ENCODE measurements around the gene ITGA7. TPM values are rescaled to one million over a fixed set of nuclear protein-coding genes. Genes with fewer than 3 reads are reported as not detected.

Gene ITGA7
- total and polyA plus RNA-seq, 3 donors from 2014 or later = 26.4 to 43.3 (median 30.6) TPM

GRCh38 chr12:55637467-55637866 is 70.2 kb downstream of the ITGA7 start:
- Histone ChIP-seq H3K4me1 (no peaks in the 10 kb centered on the region), H3K36me3 (ENCODE audit: low read depth, missing control alignments) (no peaks in the 10 kb centered on the region), H3K27me3 (no peaks in the 10 kb centered on the region), H3K9me3 (no peaks in the 10 kb centered on the region), H3K27ac (no peak overlapping the region), H3K4me3 (no peak overlapping the region)
- DNase-seq = no peak
- TF ChIP-seq CTCF (IDR thresholded peaks at IDR 0.05) (no peak), POLR2A (IDR thresholded peaks at IDR 0.05) (no peak)
- intact Hi-C loops (cut with DNase I; ENCODE audit: low total_unique reads) = no loop called here
- 94 to 96% methylated on average over 15 of the region's 15 CpGs for WGBS, 2 donors

- DNase-seq = no peak
- no peak within 1 kb of the TSS for H3K27ac ChIP-seq
- WGBS, 2 donors = 90 to 94% methylated on average over 6 of the region's 6 CpGs
- no peaks in the 10 kb centered on the region for H3K36me3 ChIP-seq (ENCODE audit: low read depth, missing control alignments)
- no peak for TF ChIP-seq POLR2A (IDR thresholded peaks at IDR 0.05)
- no peak for TF ChIP-seq CTCF (IDR thresholded peaks at IDR 0.05)
- intact Hi-C loops (cut with DNase I; ENCODE audit: low total_unique reads) = no loop called here
- H3K27me3 ChIP-seq = no peaks in the 10 kb centered on the region
- H3K9me3 ChIP-seq = no peaks in the 10 kb centered on the region
- H3K4me3 ChIP-seq = no peak within 1 kb of the TSS
- no peaks in the 10 kb centered on the region for H3K4me1 ChIP-seq
Observed at GRCh38 chr12:55636853-55637252, 70.9 kb downstream of the ITGA7 start, which contains the start of gene OR10P1. OR10P1 (plus strand) TSS chr12:55636892; CDS start chr12:55636892, 0 bp downstream.

- Histone ChIP-seq H3K27me3 (no peaks in the 10 kb centered on the region), H3K9me3 (no peaks in the 10 kb centered on the region), H3K27ac (no peak overlapping the region), H3K4me1 (no peaks in the 10 kb centered on the region), H3K4me3 (no peak overlapping the region), H3K36me3 (ENCODE audit: low read depth, missing control alignments) (no peaks in the 10 kb centered on the region)
- TF ChIP-seq CTCF (IDR thresholded peaks at IDR 0.05) = no peak
- no peak for TF ChIP-seq POLR2A (IDR thresholded peaks at IDR 0.05)
- intact Hi-C loops (cut with DNase I; ENCODE audit: low total_unique reads) = no loop called here
- 81% methylated on average over 6 of the region's 6 CpGs for WGBS, 2 donors
- DNase-seq = no peak
Observed at GRCh38 chr12:55636116-55636655, 71.5 kb downstream of the ITGA7 start.

Small RNAs within 50 kb of the gene (small RNA-seq; reads per million reads assigned to genes)
- gene AC009779.1 (0 reads per million in 2 donors), gene AC009779.5 (0 reads per million in 2 donors), gene RF00017 (0 reads per million in 2 donors)

Other genes starting within 250 kb of the ITGA7 start
- not detected for gene OR6C70, start 237.8 kb downstream of the ITGA7 start, total RNA-seq
- gene OR6C70, start 237.8 kb downstream of the ITGA7 start, polyA plus RNA-seq (ENCODE audit: insufficient read depth, low read depth, low replicate concordance) = not detected
- not detected for gene OR6C68, start 215.5 kb downstream of the ITGA7 start, total RNA-seq
- not detected for gene OR6C68, start 215.5 kb downstream of the ITGA7 start, polyA plus RNA-seq (ENCODE audit: insufficient read depth, low read depth, low replicate concordance)
- not detected for gene OR6C4, start 158.3 kb downstream of the ITGA7 start, total RNA-seq
- gene OR6C4, start 158.3 kb downstream of the ITGA7 start, polyA plus RNA-seq (ENCODE audit: insufficient read depth, low read depth, low replicate concordance) = not detected
- gene OR2AP1, start 135.4 kb downstream of the ITGA7 start, total RNA-seq = not detected
- not detected for gene OR2AP1, start 135.4 kb downstream of the ITGA7 start, polyA plus RNA-seq (ENCODE audit: insufficient read depth, low read depth, low replicate concordance)
- not detected for gene OR10P1, start 71.0 kb downstream of the ITGA7 start, total RNA-seq
- gene OR10P1, start 71.0 kb downstream of the ITGA7 start, polyA plus RNA-seq (ENCODE audit: insufficient read depth, low read depth, low replicate concordance) = not detected
- gene BLOC1S1, start 8.1 kb upstream of the ITGA7 start, total RNA-seq = 100 to 1,000 TPM; 110 to 145 TPM
- gene BLOC1S1, start 8.1 kb upstream of the ITGA7 start, polyA plus RNA-seq (ENCODE audit: insufficient read depth, low read depth, low replicate concordance) = 108 TPM
- gene RDH5, start 12.5 kb upstream of the ITGA7 start, total RNA-seq = 10 to 100 TPM; 15.1 to 18.0 TPM
- 9.8 TPM for gene RDH5, start 12.5 kb upstream of the ITGA7 start, polyA plus RNA-seq (ENCODE audit: insufficient read depth, low read depth, low replicate concordance)
- gene CD63, start 21.1 kb upstream of the ITGA7 start, total RNA-seq = 100 to 1,000 TPM; 600 to 668 TPM
- 655 TPM for gene CD63, start 21.1 kb upstream of the ITGA7 start, polyA plus RNA-seq (ENCODE audit: insufficient read depth, low read depth, low replicate concordance)
- 1 to 10 TPM; 3.1 to 3.3 TPM for gene GDF11, start 35.2 kb upstream of the ITGA7 start, total RNA-seq
- gene GDF11, start 35.2 kb upstream of the ITGA7 start, polyA plus RNA-seq (ENCODE audit: insufficient read depth, low read depth, low replicate concordance) = 3.0 TPM
- gene SARNP, start 109.8 kb upstream of the ITGA7 start, total RNA-seq = 10 to 100 TPM; 88.3 to 96.3 TPM
- 99.2 TPM for gene SARNP, start 109.8 kb upstream of the ITGA7 start, polyA plus RNA-seq (ENCODE audit: insufficient read depth, low read depth, low replicate concordance)
- gene ORMDL2, start 110.1 kb upstream of the ITGA7 start, total RNA-seq = 10 to 100 TPM; 16.2 to 18.6 TPM
- 82.4 TPM for gene ORMDL2, start 110.1 kb upstream of the ITGA7 start, polyA plus RNA-seq (ENCODE audit: insufficient read depth, low read depth, low replicate concordance)
- 10 to 100 TPM; 74.6 to 75.4 TPM for gene DNAJC14, start 121.7 kb upstream of the ITGA7 start, total RNA-seq
- gene DNAJC14, start 121.7 kb upstream of the ITGA7 start, polyA plus RNA-seq (ENCODE audit: insufficient read depth, low read depth, low replicate concordance) = 67.6 TPM
- 1 to 10 TPM; 1.3 TPM for gene MMP19, start 135.0 kb upstream of the ITGA7 start, total RNA-seq
- gene MMP19, start 135.0 kb upstream of the ITGA7 start, polyA plus RNA-seq (ENCODE audit: insufficient read depth, low read depth, low replicate concordance) = 6.5 TPM
- gene PYM1, start 220.0 kb upstream of the ITGA7 start, total RNA-seq = 10 to 100 TPM; 51.8 to 71.3 TPM
- gene PYM1, start 220.0 kb upstream of the ITGA7 start, polyA plus RNA-seq (ENCODE audit: insufficient read depth, low read depth, low replicate concordance) = 51.6 TPM
- gene DGKA, start 223.3 kb upstream of the ITGA7 start, total RNA-seq = 10 to 100 TPM; 28.9 to 40.4 TPM
- gene DGKA, start 223.3 kb upstream of the ITGA7 start, polyA plus RNA-seq (ENCODE audit: insufficient read depth, low read depth, low replicate concordance) = 40.3 TPM